ENCODE measurements around the gene GLCCI1. TPM values are rescaled to one million over a fixed set of nuclear protein-coding genes. Genes with fewer than 3 reads are reported as not detected.

Gene GLCCI1
- polyA plus RNA-seq, 1 donor (not counting 4 experiments of a cell fraction or from before 2014, with no cell fraction given), result 3.4 TPM

GRCh38 chr7:8051373-8051772 lies 82.8 kb downstream of the GLCCI1 start:
- dilution Hi-C loops (cut with MboI; ENCODE audit: extremely low pct_ligation_motif_present, low sequenced_read_pairs), result no loop called here
- Histone ChIP-seq H3K9ac (ENCODE audit: control insufficient read depth, extremely low read depth, insufficient read depth, low read length) (no peak overlapping the region), H3K27me3 (ENCODE audit: control insufficient read depth, extremely low read depth, insufficient read depth, low read length) (no peaks in the 10 kb centered on the region), H3K79me2 (ENCODE audit: control insufficient read depth, insufficient read depth, low read length) (no peaks in the 10 kb centered on the region), H3K36me3 (ENCODE audit: control insufficient read depth in 2 of 2, extremely low read depth in 1 of 2, insufficient read depth in 2 of 2, low read length in 2 of 2) (no peaks in the 10 kb centered on the region), H3K4me2 (ENCODE audit: control insufficient read depth, extremely low read depth, insufficient read depth, low read depth, low read length) (no peak overlapping the region), H2AFZ (ENCODE audit: control insufficient read depth, low read length) (no peak overlapping the region), H4K20me1 (ENCODE audit: control insufficient read depth, extremely low read depth, insufficient read depth, low read length) (no peaks in the 10 kb centered on the region), H3K27ac (ENCODE audit: control insufficient read depth, insufficient read depth, low read length) (no peak overlapping the region), H3K4me3 (ENCODE audit: control insufficient read depth in 2 of 3, extremely low read depth in 1 of 3, insufficient read depth in 2 of 3, low read depth in 1 of 3, low read length in 3 of 3) (no peak overlapping the region), H3K4me1 (ENCODE audit: control insufficient read depth, extremely low read depth, insufficient read depth, low read length) (no peaks in the 10 kb centered on the region), H3K9me3 (ENCODE audit: control insufficient read depth, low read depth, low read length) (no peaks in the 10 kb centered on the region), H3K9me1 (ENCODE audit: control insufficient read depth, extremely low read depth, insufficient read depth, low read length) (no peaks in the 10 kb centered on the region)
- no peak for DNase-seq (ENCODE audit: low read depth, low spot score)
- no peak for FAIRE-seq
- no peak for TF ChIP-seq CTCF (optimal IDR thresholded peaks at IDR 0.05 in 1 of 3, IDR thresholded peaks at IDR 0.05 in 1 of 3, conservative IDR thresholded peaks at IDR 0.05 in 1 of 3; ENCODE audit: extremely low read depth in 1 of 3, insufficient read depth in 2 of 3, low read length in 3 of 3)
- no peak for TF ChIP-seq EZH2 (IDR thresholded peaks at IDR 0.05; ENCODE audit: low read length)

GRCh38 chr7:8051998-8052397 lies 83.4 kb downstream of the GLCCI1 start:
- H2AFZ ChIP-seq (ENCODE audit: control insufficient read depth, low read length), result no peak overlapping the region
- no peaks in the 10 kb centered on the region for H3K36me3 ChIP-seq (ENCODE audit: control insufficient read depth in 2 of 2, extremely low read depth in 1 of 2, insufficient read depth in 2 of 2, low read length in 2 of 2)
- dilution Hi-C loops (cut with MboI; ENCODE audit: extremely low pct_ligation_motif_present, low sequenced_read_pairs), result no loop called here
- TF ChIP-seq CTCF (optimal IDR thresholded peaks at IDR 0.05 in 1 of 3, IDR thresholded peaks at IDR 0.05 in 1 of 3, conservative IDR thresholded peaks at IDR 0.05 in 1 of 3; ENCODE audit: extremely low read depth in 1 of 3, insufficient read depth in 2 of 3, low read length in 3 of 3) (no peak), EZH2 (IDR thresholded peaks at IDR 0.05; ENCODE audit: low read length) (no peak)
- no peak overlapping the region for H3K4me2 ChIP-seq (ENCODE audit: control insufficient read depth, extremely low read depth, insufficient read depth, low read depth, low read length)
- no peak overlapping the region for H3K4me3 ChIP-seq (ENCODE audit: control insufficient read depth in 2 of 3, extremely low read depth in 1 of 3, insufficient read depth in 2 of 3, low read depth in 1 of 3, low read length in 3 of 3)
- no peaks in the 10 kb centered on the region for H3K9me3 ChIP-seq (ENCODE audit: control insufficient read depth, low read depth, low read length)
- H4K20me1 ChIP-seq (ENCODE audit: control insufficient read depth, extremely low read depth, insufficient read depth, low read length), result no peaks in the 10 kb centered on the region
- H3K79me2 ChIP-seq (ENCODE audit: control insufficient read depth, insufficient read depth, low read length), result no peaks in the 10 kb centered on the region
- FAIRE-seq (no peak), DNase-seq (ENCODE audit: low read depth, low spot score) (no peak)
- H3K9ac ChIP-seq (ENCODE audit: control insufficient read depth, extremely low read depth, insufficient read depth, low read length), result no peak overlapping the region
- no peaks in the 10 kb centered on the region for H3K27me3 ChIP-seq (ENCODE audit: control insufficient read depth, extremely low read depth, insufficient read depth, low read length)
- no peaks in the 10 kb centered on the region for H3K9me1 ChIP-seq (ENCODE audit: control insufficient read depth, extremely low read depth, insufficient read depth, low read length)
- H3K4me1 ChIP-seq (ENCODE audit: control insufficient read depth, extremely low read depth, insufficient read depth, low read length), result no peaks in the 10 kb centered on the region
- no peak overlapping the region for H3K27ac ChIP-seq (ENCODE audit: control insufficient read depth, insufficient read depth, low read length)

Measured in keratinocyte (primary cell).